Esophagus squamous epithelium (tissue), 4 donors: ENCODE measurements around the gene SMYD3.

Experiments used
- CTCF ChIP-seq, 6 experiments: fragments of 450-650 bp in 4 of 6; fragments of 200-600 bp in 2 of 6; sonication (generic) in 2 of 6; IDR thresholded peaks; one replicate each; pipeline ENCODE4 v1.5.1; 2016 to 2019; ENCODE audit warnings: antibody characterized with exemption in 6 of 6, mild to moderate bottlenecking in 4 of 6, moderate library complexity in 4 of 6
- POLR2A ChIP-seq, 4 donors: fragments of 450-650 bp; IDR thresholded peaks; one replicate each; pipeline ENCODE4 v1.6.1; 2017; ENCODE audit warnings: antibody characterized with exemption in 4 of 4, mild to moderate bottlenecking in 4 of 4, moderate library complexity in 3 of 4

GRCh38 chr1:246527402-246528088, 20.5 kb upstream of the SMYD3 start:
- TF ChIP-seq CTCF (IDR thresholded peaks at IDR 0.05), result no peak
- no peak for TF ChIP-seq POLR2A (IDR thresholded peaks at IDR 0.05)
